ENCODE results near the gene DONSON.

GRCh38 chr21:33537212-33537611 is 51.3 kb downstream of the DONSON start:
- TF ChIP-seq, protein P1, sequence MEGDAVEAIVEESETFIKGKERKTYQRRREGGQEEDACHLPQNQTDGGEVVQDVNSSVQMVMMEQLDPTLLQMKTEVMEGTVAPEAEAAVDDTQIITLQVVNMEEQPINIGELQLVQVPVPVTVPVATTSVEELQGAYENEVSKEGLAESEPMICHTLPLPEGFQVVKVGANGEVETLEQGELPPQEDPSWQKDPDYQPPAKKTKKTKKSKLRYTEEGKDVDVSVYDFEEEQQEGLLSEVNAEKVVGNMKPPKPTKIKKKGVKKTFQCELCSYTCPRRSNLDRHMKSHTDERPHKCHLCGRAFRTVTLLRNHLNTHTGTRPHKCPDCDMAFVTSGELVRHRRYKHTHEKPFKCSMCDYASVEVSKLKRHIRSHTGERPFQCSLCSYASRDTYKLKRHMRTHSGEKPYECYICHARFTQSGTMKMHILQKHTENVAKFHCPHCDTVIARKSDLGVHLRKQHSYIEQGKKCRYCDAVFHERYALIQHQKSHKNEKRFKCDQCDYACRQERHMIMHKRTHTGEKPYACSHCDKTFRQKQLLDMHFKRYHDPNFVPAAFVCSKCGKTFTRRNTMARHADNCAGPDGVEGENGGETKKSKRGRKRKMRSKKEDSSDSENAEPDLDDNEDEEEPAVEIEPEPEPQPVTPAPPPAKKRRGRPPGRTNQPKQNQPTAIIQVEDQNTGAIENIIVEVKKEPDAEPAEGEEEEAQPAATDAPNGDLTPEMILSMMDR (IDR thresholded peaks at IDR 0.05), result no peak
- TF ChIP-seq POLR2A (IDR thresholded peaks at IDR 0.05), result no peak

Measured in prostate gland (tissue), 2 donors.